Measurements from ENCODE around the gene DDX51. TPM values are rescaled to one million over a fixed set of nuclear protein-coding genes. Genes with fewer than 3 reads are reported as not detected.

Gene DDX51
- 3.5 and 10.1 TPM in 2 replicates for total RNA-seq (2016; rRNA removed; fragmentation: Illumina TruSeq; extraction: Trizol)
- total RNA-seq (2016; cell fraction: cytosol; rRNA removed; fragmentation: Illumina TruSeq; extraction: Trizol; ENCODE audit: low read depth), result 3.5 and 3.6 TPM in 2 replicates
- 2.7 and 9.3 TPM in 2 replicates for total RNA-seq (2016; cell fraction: insoluble cytoplasmic fraction; rRNA removed; fragmentation: Illumina TruSeq; extraction: Trizol)
- total RNA-seq (2016; cell fraction: membrane; rRNA removed; fragmentation: Illumina TruSeq; extraction: Trizol), result 2.5 and 3.2 TPM in 2 replicates
- total RNA-seq (2016; cell fraction: nucleus; rRNA removed; fragmentation: Illumina TruSeq; extraction: Trizol), result 9.6 and 14.3 TPM in 2 replicates
- polyA plus RNA-seq (2011; rRNA removed), result 10.1 and 11.6 TPM in 2 replicates
- polyA plus RNA-seq (2011; cell fraction: cytosol; rRNA removed), result 3.4 and 4.5 TPM in 2 replicates
- 66.0 and 70.7 TPM in 2 replicates for polyA plus RNA-seq (2011; cell fraction: nucleus; rRNA removed)
- polyA plus RNA-seq (2012), result 9.1 and 11.4 TPM in 2 replicates
- 0.85 and 1.1 TPM in 2 replicates for polyA plus RNA-seq (2016; cell fraction: cytosol; fragmentation: Illumina TruSeq; extraction: Trizol; ENCODE audit: low read depth)
- polyA plus RNA-seq (2016; cell fraction: insoluble cytoplasmic fraction; fragmentation: Illumina TruSeq; extraction: Trizol; ENCODE audit: low read depth), result 4.4 and 5.8 TPM in 2 replicates
- polyA plus RNA-seq (2016; cell fraction: membrane; fragmentation: Illumina TruSeq; extraction: Trizol; ENCODE audit: low read depth), result 1.2 and 2.1 TPM in 2 replicates
- polyA plus RNA-seq (2016; cell fraction: nucleus; fragmentation: Illumina TruSeq; extraction: Trizol; ENCODE audit: insufficient read depth, low read depth), result 41.8 and 50.5 TPM in 2 replicates
- 10.7 and 19.6 TPM in 2 replicates for polyA minus RNA-seq (2011; rRNA and poly(A)+ RNA removed; ENCODE audit: low replicate concordance)
- 3.3 and 4.1 TPM in 2 replicates for polyA minus RNA-seq (2011; cell fraction: cytosol; rRNA and poly(A)+ RNA removed)
- polyA minus RNA-seq (2011; cell fraction: nucleus; rRNA and poly(A)+ RNA removed), result 14.7 and 15.7 TPM in 2 replicates
- Bru-seq, nascent RNA, result percentile 63 among the genes with signal in this experiment
- BruChase-seq, experiment 1, labeled RNA remaining after a 6-hour chase, result percentile 89 among the genes with signal in this experiment
- BruChase-seq, experiment 2, labeled RNA remaining after a 2-hour chase, result percentile 78 among the genes with signal in this experiment
- long read RNA-seq, experiment 1, partial matches to known transcripts, result 1 of 1 reads
- long read RNA-seq, experiment 1, other reads (novel, unspliced or antisense), result 0 of 1 reads
- long read RNA-seq, experiment 2, full-length matches to known transcripts, result 3 of 9 reads
- long read RNA-seq, experiment 2, partial matches to known transcripts, result 2 of 9 reads
- long read RNA-seq, experiment 2, other reads (novel, unspliced or antisense), result 4 of 9 reads

GRCh38 chr12:132144115-132144809 is at the start of gene DDX51, which contains the start of gene NOC4L:
DDX51 (minus strand) TSS chr12:132144319; CDS start chr12:132144296, 23 bp downstream.
NOC4L (plus strand) TSS chr12:132144457; CDS start chr12:132144489, 32 bp downstream.
- peak within 1 kb of the TSS; percentile 49 for H3K27ac ChIP-seq (ENCODE audit: extremely low read length, insufficient read depth, low read length)
- peak; percentile 81 for DNase-seq (ENCODE audit: low spot score)
- no peaks in the 10 kb centered on the region for H3K9me3 ChIP-seq (ENCODE audit: low read length)
- ChIA-PET CTCF (ENCODE audit: low intra/inter-chr PET ratio, low total read pairs) (interaction anchor here (0.9 kb wide), 1 partner anchor 10 kb away, joined by 3 read pairs; no protein-coding TSS in a partner anchor), POLR2A (no interaction called here)
- peak within 1 kb of the TSS; percentile 91 for H3K9ac ChIP-seq (ENCODE audit: insufficient read depth, low read depth, low read length)
- H3K36me3 ChIP-seq (replicated peaks in 1 of 2; ENCODE audit: control insufficient read depth in 1 of 2, insufficient read depth in 2 of 2, low read length in 2 of 2), result peaks cover 21 to 31% of the 10 kb centered on the region in 2 experiments
- no peak within 1 kb of the TSS for H2AFZ ChIP-seq (ENCODE audit: low read length)
- no peaks in the 10 kb centered on the region for H4K20me1 ChIP-seq (ENCODE audit: insufficient read depth, low read length)
- ATAC-seq, result peak; percentile 70
- peak; percentile 56 for FAIRE-seq
- intact Hi-C loops (cut with micrococcal nuclease; ENCODE audit: unreplicated experiment), result no loop called here
- peak within 1 kb of the TSS; percentile 94 for H3K4me2 ChIP-seq (ENCODE audit: low read depth, low read length)
- peaks cover 26% of the 10 kb centered on the region for H3K79me2 ChIP-seq (ENCODE audit: insufficient read depth, low read length)
- H3K4me1 ChIP-seq (ENCODE audit: insufficient read depth, low read length), result peaks cover 17% of the 10 kb centered on the region
- in situ Hi-C loops (cut with HindIII; ENCODE audit: extremely low pct_ligation_motif_present, low pct_unique_long_range_greater_than_20kb), result no loop called here
- 0% methylated on average over 7 of the region's 100 CpGs for WGBS (ENCODE audit: low lambda C conversion rate)
- no TSS peak for BruUV-seq (replicated peaks)
- no peaks in the 10 kb centered on the region; a peak in 1 of 5 replicates for H3K27me3 ChIP-seq (ENCODE audit: control insufficient read depth in 1 of 2, insufficient read depth in 2 of 2, low read length in 2 of 2)
- H3K4me3 ChIP-seq (replicated peaks in 1 of 3; ENCODE audit: insufficient read depth in 1 of 3, low read depth in 2 of 3, low read length in 3 of 3), result peak within 1 kb of the TSS; percentile 85 to 99 (median 93)
- peak; percentile 99 for TF ChIP-seq ARID4A (CRISPR knock-in tag; IDR thresholded peaks at IDR 0.05; ENCODE audit: borderline replicate concordance)
- no peak for TF ChIP-seq ZBTB39 (CRISPR knock-in tag; IDR thresholded peaks at IDR 0.05)
- no peak for TF ChIP-seq ZNF660 (CRISPR knock-in tag; IDR thresholded peaks at IDR 0.05; ENCODE audit: borderline replicate concordance, low read depth)
- TF ChIP-seq SP5 (CRISPR knock-in tag; IDR thresholded peaks at IDR 0.05; ENCODE audit: borderline replicate concordance, low read depth), result 0 out of 2 replicates have a peak, but pooled peaks have one; percentile 22
- no peak for TF ChIP-seq IKZF1 (IDR thresholded peaks at IDR 0.05)
- TF ChIP-seq IRF1 (CRISPR knock-in tag; IDR thresholded peaks at IDR 0.05; ENCODE audit: low read depth), result no peak
- TF ChIP-seq HOMEZ (CRISPR knock-in tag; IDR thresholded peaks at IDR 0.05; ENCODE audit: low read depth), result peak; percentile 32; the same call in 1 of the 2 replicates
- peak; percentile 82 for TF ChIP-seq YEATS4 (CRISPR knock-in tag; IDR thresholded peaks at IDR 0.05; ENCODE audit: borderline replicate concordance)
